Natural killer cell (primary cell): Measurements from ENCODE around the gene SLC6A20. TPM values are rescaled to one million over a fixed set of nuclear protein-coding genes. Genes with fewer than 3 reads are reported as not detected.

ENCODE experiments used
- ATAC-seq, 3 donors: fragments of 150-1000 bp in 2 of 3; fragments of 200-7000 bp in 1 of 3; cut with Tn5 transposase; 1 replicate in 1 of 3; 2 replicates in 2 of 3; pipeline ENCODE4 v1.10.0; 2021; ENCODE audit warnings: mild to moderate bottlenecking in 2 of 3, moderate library complexity in 2 of 3
- DNase-seq, 2 donors: peaks; one replicate each; pipeline versions ENCODE4 v3.0.0 to v3.0.0-alpha.2; 2013 to 2021; ENCODE audit warnings: mixed read lengths in 1 of 2
- H3K27ac ChIP-seq: one replicate; pipeline ENCODE4 v1.5.1; 2013; ENCODE audit warnings: mild to moderate bottlenecking, low read length
- H3K27me3 ChIP-seq: one replicate; pipeline ENCODE4 v1.6.1; 2013; ENCODE audit warnings: low read length; ENCODE audit not compliant: control insufficient read depth, insufficient read depth
- H3K36me3 ChIP-seq: one replicate; pipeline ENCODE4 v1.6.1; 2013; ENCODE audit warnings: low read length; ENCODE audit not compliant: control insufficient read depth, insufficient read depth
- H3K4me1 ChIP-seq: one replicate; pipeline ENCODE4 v1.6.1; 2013; ENCODE audit warnings: low read length; ENCODE audit not compliant: control insufficient read depth, insufficient read depth
- H3K4me3 ChIP-seq: one replicate; pipeline ENCODE4 v1.5.1; 2013; ENCODE audit warnings: low read length
- H3K9me3 ChIP-seq: one replicate; pipeline ENCODE4 v1.6.1; 2013; ENCODE audit warnings: low read length; ENCODE audit not compliant: control insufficient read depth, insufficient read depth
- H3K27ac Mint-ChIP-seq, 2 donors: one replicate each; pipeline ENCODE4 v1.8.0; 2022; ENCODE audit warnings: mild to moderate bottlenecking in 2 of 2, mixed read lengths in 2 of 2, moderate library complexity in 1 of 2
- H3K27me3 Mint-ChIP-seq, 2 donors: one replicate each; pipeline ENCODE4 v1.8.0; 2022; ENCODE audit warnings: low read depth in 2 of 2, mixed read lengths in 2 of 2
- H3K36me3 Mint-ChIP-seq: one replicate; pipeline ENCODE4 v1.8.0; 2022; ENCODE audit warnings: mixed read lengths
- H3K4me1 Mint-ChIP-seq, 2 donors: one replicate each; pipeline ENCODE4 v1.8.0; 2022; ENCODE audit warnings: mixed read lengths in 2 of 2
- H3K4me3 Mint-ChIP-seq: one replicate; pipeline ENCODE4 v1.8.0; 2022; ENCODE audit warnings: mild to moderate bottlenecking, moderate library complexity, mixed read lengths
- H3K9me3 Mint-ChIP-seq, 2 donors: one replicate each; pipeline ENCODE4 v1.8.0; 2022; ENCODE audit warnings: mixed read lengths in 2 of 2
- WGBS: methylation state at CpG from one replicate; pipeline ENCODE4 v1.1.7; 2013; ENCODE audit warnings: missing lambda C conversion rate; ENCODE audit not compliant: insufficient coverage; 5-methylcytosine and 5-hydroxymethylcytosine counted together
- intact Hi-C: fragments of 100-400 bp; cut with micrococcal nuclease; formaldehyde crosslinking; loops from one replicate; pipeline ENCODE4 v1.14.2; 2022
- total RNA-seq, 4 donors: library from RNA; stranded (reverse); fragments of 120-200 nt in 1 of 4; gene quantifications; one replicate each; pipeline versions ENCODE4 v1.2.3 to v1.2.4, GENCODE V29; 2013 to 2022
- TF ChIP-seq, protein P1 (sequence below): fragments of 200-600 bp; IDR thresholded peaks from one replicate; pipeline ENCODE4 v1.8.0; 2022; ENCODE audit warnings: antibody characterized with exemption

Gene SLC6A20
- total RNA-seq, 3 donors from 2014 or later (not counting 1 experiment from before 2014, with no cell fraction given) = 0.25 to 1.3 (median 0.70) TPM

DNA sequence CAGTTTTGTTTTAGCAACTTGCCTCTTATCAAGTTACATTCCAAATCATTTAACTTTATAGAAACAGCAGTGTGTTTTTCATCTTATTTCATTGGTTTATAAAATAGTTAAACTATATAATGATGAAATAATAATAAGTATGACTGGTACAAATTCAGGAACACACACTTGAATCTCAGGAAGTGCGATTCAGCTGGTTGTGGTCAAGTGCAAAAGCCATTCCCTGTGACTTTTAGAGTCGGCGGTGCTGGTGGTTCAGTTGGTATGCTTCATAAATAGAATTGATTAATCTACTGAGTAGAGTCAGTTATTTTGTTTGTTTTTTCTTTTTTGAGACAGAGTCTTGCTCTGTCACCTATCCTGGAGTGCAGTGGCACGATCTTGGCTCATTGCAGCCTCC is 84.4 kb downstream of the SLC6A20 start:
- peak overlapping the region; percentile 28 to 59 for H3K27ac Mint-ChIP-seq
- Histone ChIP-seq H3K4me3 (no peak overlapping the region), H3K27ac (no peak overlapping the region), H3K9me3 (no peaks in the 10 kb centered on the region), H3K36me3 (peaks cover 78% of the 10 kb centered on the region), H3K4me1 (peaks cover 5% of the 10 kb centered on the region), H3K27me3 (no peaks in the 10 kb centered on the region)
- intact Hi-C loops = no loop called here
- H3K4me3 Mint-ChIP-seq = no peak overlapping the region
- TF ChIP-seq, protein P1, sequence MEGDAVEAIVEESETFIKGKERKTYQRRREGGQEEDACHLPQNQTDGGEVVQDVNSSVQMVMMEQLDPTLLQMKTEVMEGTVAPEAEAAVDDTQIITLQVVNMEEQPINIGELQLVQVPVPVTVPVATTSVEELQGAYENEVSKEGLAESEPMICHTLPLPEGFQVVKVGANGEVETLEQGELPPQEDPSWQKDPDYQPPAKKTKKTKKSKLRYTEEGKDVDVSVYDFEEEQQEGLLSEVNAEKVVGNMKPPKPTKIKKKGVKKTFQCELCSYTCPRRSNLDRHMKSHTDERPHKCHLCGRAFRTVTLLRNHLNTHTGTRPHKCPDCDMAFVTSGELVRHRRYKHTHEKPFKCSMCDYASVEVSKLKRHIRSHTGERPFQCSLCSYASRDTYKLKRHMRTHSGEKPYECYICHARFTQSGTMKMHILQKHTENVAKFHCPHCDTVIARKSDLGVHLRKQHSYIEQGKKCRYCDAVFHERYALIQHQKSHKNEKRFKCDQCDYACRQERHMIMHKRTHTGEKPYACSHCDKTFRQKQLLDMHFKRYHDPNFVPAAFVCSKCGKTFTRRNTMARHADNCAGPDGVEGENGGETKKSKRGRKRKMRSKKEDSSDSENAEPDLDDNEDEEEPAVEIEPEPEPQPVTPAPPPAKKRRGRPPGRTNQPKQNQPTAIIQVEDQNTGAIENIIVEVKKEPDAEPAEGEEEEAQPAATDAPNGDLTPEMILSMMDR = no peak
- peaks cover 14 to 24% of the 10 kb centered on the region in 2 donors for H3K4me1 Mint-ChIP-seq
- ATAC-seq (no peak), DNase-seq (no peak)
- 70% methylated on average over 4 of the region's 4 CpGs for WGBS
- peaks cover 22% of the 10 kb centered on the region for H3K36me3 Mint-ChIP-seq
- no peaks in the 10 kb centered on the region for H3K27me3 Mint-ChIP-seq
- H3K9me3 Mint-ChIP-seq = no peaks in the 10 kb centered on the region

GRCh38 chr3:45705839-45706808 is 90.2 kb downstream of the SLC6A20 start:
- Mint-ChIP-seq H3K4me1 (peaks cover 32 to 35% of the 10 kb centered on the region in 2 donors), H3K36me3 (peaks cover 18% of the 10 kb centered on the region)

More at GRCh38 chr3:45705839-45706808, 90.2 kb downstream of the SLC6A20 start:
- TF ChIP-seq, protein P1 = no peak
- no peaks in the 10 kb centered on the region for H3K9me3 ChIP-seq
- WGBS = 72% methylated on average over 2 of the region's 2 CpGs
- Mint-ChIP-seq H3K4me3 (no peak overlapping the region), H3K9me3 (no peaks in the 10 kb centered on the region), H3K27me3 (no peaks in the 10 kb centered on the region), H3K27ac (peak overlapping the region; percentile 53 to 54)
- no peak for DNase-seq
- ATAC-seq = no peak
- no peaks in the 10 kb centered on the region for H3K27me3 ChIP-seq
- no peaks in the 10 kb centered on the region for H3K4me1 ChIP-seq
- intact Hi-C loops = no loop called here
- H3K4me3 ChIP-seq = no peak overlapping the region
- H3K27ac ChIP-seq = no peak overlapping the region
- peaks cover 67% of the 10 kb centered on the region for H3K36me3 ChIP-seq

Other genes with a start within 250 kb of the SLC6A20 start
- 10 to 100 TPM; 41.7 to 52.2 (median 48.6) TPM for gene LIMD1, start 201.8 kb downstream of the SLC6A20 start, total RNA-seq
- gene SACM1L, start 107.1 kb downstream of the SLC6A20 start, total RNA-seq = 100 to 1,000 TPM in 1 of 3 donors, 10 to 100 TPM in 2; 93.2 to 110 (median 93.9) TPM
- 10 to 100 TPM; 16.4 to 19.8 (median 17.2) TPM for gene LZTFL1, start 45.6 kb upstream of the SLC6A20 start, total RNA-seq
- gene CCR9, start 90.0 kb upstream of the SLC6A20 start, total RNA-seq = under 1 TPM in 1 of 3 donors, not detected in 2; 0.27 TPM
- 1 to 10 TPM in 2 of 3 donors, under 1 TPM in 1; 0.95 to 2.1 (median 1.7) TPM for gene CXCR6, start 146.9 kb upstream of the SLC6A20 start, total RNA-seq
- 10 to 100 TPM; 23.0 to 28.4 (median 27.5) TPM for gene FYCO1, start 199.3 kb upstream of the SLC6A20 start, total RNA-seq
- gene XCR1, start 230.9 kb upstream of the SLC6A20 start, total RNA-seq = under 1 TPM in 1 of 3 donors, not detected in 2; 0.21 TPM